NCI-H524 (cell line): ENCODE data around the gene CHST8.
A peak's percentile ranks its signal among the peaks of the same experiment; 100 is the strongest.

Source experiments
- DNase-seq, 2 experiments: peaks; one replicate each; lab custom pipeline; 2025; lab: John Stamatoyannopoulos, UW

The CHST8 gene

GRCh38 chr19:33769208-33769607 lies 147.5 kb downstream of the CHST8 start:
- DNase-seq = no peak

- no peak for DNase-seq
These were observed 148.4 kb downstream of the CHST8 start for GRCh38 chr19:33770107-33770506.

GRCh38 chr19:33771384-33772101 lies 149.8 kb downstream of the CHST8 start:
- peak; percentile 58 to 83 for DNase-seq

- DNase-seq = no peak
These were observed 150.5 kb downstream of the CHST8 start for GRCh38 chr19:33772102-33772857.

- DNase-seq = no peak
These were observed 151.1 kb downstream of the CHST8 start for GRCh38 chr19:33772858-33773180.

GRCh38 chr19:33773704-33774624 lies 152.2 kb downstream of the CHST8 start:
- DNase-seq = no peak

GRCh38 chr19:33774751-33775150 lies 153.0 kb downstream of the CHST8 start:
- no peak for DNase-seq

- DNase-seq = no peak
These were observed 154.2 kb downstream of the CHST8 start for GRCh38 chr19:33775731-33776487.

GRCh38 chr19:33777351-33777750 lies 155.6 kb downstream of the CHST8 start:
- DNase-seq = no peak

- DNase-seq = no peak
These were observed 156.0 kb downstream of the CHST8 start for GRCh38 chr19:33777753-33778088.

- peak; percentile 42 to 76 for DNase-seq
These were observed 156.5 kb downstream of the CHST8 start for GRCh38 chr19:33778089-33778791.

- no peak for DNase-seq
These were observed 158.1 kb downstream of the CHST8 start for GRCh38 chr19:33779849-33780248.

- no peak for DNase-seq
These were observed 158.5 kb downstream of the CHST8 start for GRCh38 chr19:33780251-33780650.

GRCh38 chr19:33780746-33781145 lies 159.0 kb downstream of the CHST8 start:
- peak; percentile 18 to 66 for DNase-seq

- no peak for DNase-seq
These were observed 159.7 kb downstream of the CHST8 start for GRCh38 chr19:33781415-33781935.

GRCh38 chr19:33781996-33782395 lies 160.2 kb downstream of the CHST8 start:
- DNase-seq = no peak

- no peak for DNase-seq
These were observed 162.7 kb downstream of the CHST8 start for GRCh38 chr19:33784432-33784831.

GRCh38 chr19:33785795-33786194 lies 164.0 kb downstream of the CHST8 start:
- no peak for DNase-seq

- no peak for DNase-seq
These were observed 166.9 kb downstream of the CHST8 start for GRCh38 chr19:33788676-33789075.

- DNase-seq = no peak
These were observed 167.6 kb downstream of the CHST8 start for GRCh38 chr19:33789344-33789743.
